ENCODE measurements around the gene PTPRD. TPM values are rescaled to one million over a fixed set of nuclear protein-coding genes. Genes with fewer than 3 reads are reported as not detected.

Gene PTPRD
- total RNA-seq, 4 donors from 2014 or later: 85.8 to 169 (median 135) TPM

- Histone ChIP-seq H3K4me1 (no peaks in the 10 kb centered on the region), H3K4me3 (no peak overlapping the region), H3K9me3 (no peaks in the 10 kb centered on the region), H3K27ac (no peak overlapping the region), H3K36me3 (no peaks in the 10 kb centered on the region), H3K27me3 (no peaks in the 10 kb centered on the region)
- no peak for DNase-seq
- TF ChIP-seq CTCF (IDR thresholded peaks at IDR 0.05): no peak
- TF ChIP-seq POLR2A (IDR thresholded peaks at IDR 0.05): no peak
Observed at GRCh38 chr9:10135553-10135952, 477.2 kb downstream of the PTPRD start.

- H3K9me3 ChIP-seq: no peaks in the 10 kb centered on the region
- no peak for DNase-seq
- no peak for TF ChIP-seq CTCF (IDR thresholded peaks at IDR 0.05)
- TF ChIP-seq POLR2A (IDR thresholded peaks at IDR 0.05): no peak
- H3K27ac ChIP-seq: no peak overlapping the region
- H3K36me3 ChIP-seq: no peaks in the 10 kb centered on the region
- H3K4me3 ChIP-seq: no peak overlapping the region
- no peaks in the 10 kb centered on the region for H3K27me3 ChIP-seq
- no peaks in the 10 kb centered on the region for H3K4me1 ChIP-seq
Observed at GRCh38 chr9:10134266-10134665, 478.5 kb downstream of the PTPRD start.

DNA sequence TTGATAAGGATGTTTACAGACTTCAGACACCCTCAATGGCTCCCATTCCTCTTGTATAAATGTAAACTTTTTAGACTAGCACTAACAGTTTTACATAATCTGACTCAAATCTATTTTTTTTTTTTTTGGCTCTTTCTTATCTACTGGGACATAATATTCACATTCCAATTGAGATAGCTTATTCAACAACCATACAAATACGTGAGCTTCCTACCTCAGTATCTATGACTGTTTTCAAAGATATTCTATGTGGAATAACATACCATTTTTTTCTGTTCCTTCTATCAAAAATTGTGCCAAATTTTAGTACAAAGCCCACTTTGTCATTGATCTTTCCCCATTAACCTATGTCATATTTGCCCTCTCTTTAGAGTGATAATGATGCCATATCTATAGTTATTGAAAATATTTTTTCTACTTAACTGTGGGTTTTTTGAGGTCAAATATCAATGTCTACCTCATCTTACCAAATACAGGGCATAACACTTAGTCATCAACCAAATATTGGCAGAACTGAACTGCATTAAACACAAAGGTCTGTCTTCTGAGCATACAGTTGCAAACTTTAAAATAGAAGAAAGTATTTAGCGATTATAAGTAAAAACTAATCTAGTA is 482.6 kb downstream of the PTPRD start:
- DNase-seq: no peak
- Histone ChIP-seq H3K4me3 (no peak overlapping the region), H3K27me3 (no peaks in the 10 kb centered on the region), H3K27ac (no peak overlapping the region), H3K9me3 (no peaks in the 10 kb centered on the region), H3K36me3 (no peaks in the 10 kb centered on the region), H3K4me1 (no peaks in the 10 kb centered on the region)
- TF ChIP-seq POLR2A (IDR thresholded peaks at IDR 0.05) (no peak), CTCF (IDR thresholded peaks at IDR 0.05) (no peak)

DNA sequence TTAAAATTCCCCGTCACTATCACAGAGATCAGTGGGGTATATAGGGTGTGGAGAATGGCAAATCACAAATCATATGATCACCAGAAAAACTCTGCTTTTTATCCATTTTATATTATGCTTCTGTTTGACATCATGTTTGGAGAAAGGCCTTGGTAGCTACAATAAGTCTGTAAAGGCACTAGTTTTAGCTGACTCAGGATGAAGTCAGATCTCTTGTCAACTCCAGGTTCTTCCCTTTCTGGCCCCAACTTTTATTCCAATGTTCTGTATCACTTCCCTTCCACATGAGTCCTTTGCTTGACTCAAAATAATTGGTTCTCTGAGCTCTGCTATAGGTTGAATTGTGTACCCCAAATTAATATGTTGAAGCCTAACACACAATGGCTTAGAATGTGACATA is 484.9 kb downstream of the PTPRD start:
- no peak overlapping the region for H3K4me3 ChIP-seq
- H3K36me3 ChIP-seq: no peaks in the 10 kb centered on the region
- DNase-seq: no peak
- H3K9me3 ChIP-seq: no peaks in the 10 kb centered on the region
- H3K27me3 ChIP-seq: no peaks in the 10 kb centered on the region
- no peaks in the 10 kb centered on the region for H3K4me1 ChIP-seq
- no peak overlapping the region for H3K27ac ChIP-seq
- TF ChIP-seq POLR2A (IDR thresholded peaks at IDR 0.05) (no peak), CTCF (IDR thresholded peaks at IDR 0.05) (no peak)

DNA sequence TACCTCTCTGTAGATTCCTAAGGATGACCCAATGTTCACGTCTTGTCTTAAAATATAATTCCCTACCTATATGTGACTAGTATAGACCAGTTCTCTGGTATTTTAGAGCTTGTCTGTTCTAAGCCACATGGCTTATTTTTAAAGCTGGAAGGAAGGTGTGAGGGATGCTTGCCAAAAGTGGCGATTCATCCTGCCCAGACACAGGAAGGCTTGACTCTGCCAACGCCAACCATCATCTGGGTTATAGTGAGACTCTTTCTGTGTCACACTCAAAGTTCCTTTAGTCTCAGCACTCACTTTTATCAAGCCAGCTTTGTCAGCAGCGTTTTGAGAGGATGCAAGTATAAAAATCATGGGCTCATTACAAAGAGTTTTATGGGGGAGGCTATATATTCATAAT is 500.0 kb downstream of the PTPRD start:
- DNase-seq: no peak
- Histone ChIP-seq H3K4me1 (no peaks in the 10 kb centered on the region), H3K36me3 (no peaks in the 10 kb centered on the region), H3K9me3 (no peaks in the 10 kb centered on the region), H3K27ac (no peak overlapping the region), H3K4me3 (no peak overlapping the region), H3K27me3 (no peaks in the 10 kb centered on the region)
- TF ChIP-seq POLR2A (IDR thresholded peaks at IDR 0.05) (no peak), CTCF (IDR thresholded peaks at IDR 0.05) (no peak)

DNA sequence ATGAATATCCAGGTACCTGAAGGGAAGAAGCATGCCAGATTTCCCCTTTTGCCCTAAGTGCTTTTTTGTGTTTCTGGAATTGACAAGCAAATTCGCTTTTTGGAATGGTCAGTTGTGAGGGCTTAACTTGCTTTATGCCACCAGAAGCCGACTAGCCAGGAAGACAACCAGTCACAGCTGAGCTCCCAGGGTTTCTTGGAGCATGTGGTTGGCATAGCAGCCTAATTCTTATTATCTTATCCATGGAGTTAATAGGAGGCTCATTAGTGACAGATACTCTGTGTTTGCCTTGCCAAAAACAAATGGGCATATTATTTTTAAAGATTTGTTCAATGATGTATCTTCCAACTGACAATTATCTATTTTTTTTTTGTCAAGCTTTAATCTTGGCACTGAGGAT is 500.7 kb downstream of the PTPRD start:
- TF ChIP-seq POLR2A (IDR thresholded peaks at IDR 0.05): no peak
- no peak for TF ChIP-seq CTCF (IDR thresholded peaks at IDR 0.05)
- H3K36me3 ChIP-seq: no peaks in the 10 kb centered on the region
- H3K4me3 ChIP-seq: no peak overlapping the region
- no peaks in the 10 kb centered on the region for H3K27me3 ChIP-seq
- no peaks in the 10 kb centered on the region for H3K4me1 ChIP-seq
- no peak for DNase-seq
- no peak overlapping the region for H3K27ac ChIP-seq
- H3K9me3 ChIP-seq: no peaks in the 10 kb centered on the region

Measured in Peyer's patch (tissue), 4 donors.